Spleen (tissue), 11 donors: ENCODE results near the gene FHIT. TPM values are rescaled to one million over a fixed set of nuclear protein-coding genes. Genes with fewer than 3 reads are reported as not detected.

Source experiments
- DNase-seq: peaks from one replicate; pipeline ENCODE4 v3.0.0-alpha.2; 2020
- H3K27ac ChIP-seq, 8 donors: fragments of 200-600 bp; sonication (generic) in 7 of 8; 1 replicate in 4 of 8; 2 replicates in 4 of 8; pipeline versions ENCODE4 v1.5.0 to v1.8.0; 2016 to 2021; ENCODE audit warnings: inconsistent platforms in 4 of 8, mild to moderate bottlenecking in 4 of 8, moderate library complexity in 1 of 8
- H3K27me3 ChIP-seq, 7 donors: fragments of 200-600 bp; sonication (generic) in 6 of 7; replicated peaks in 1 of 7; 1 replicate in 4 of 7; 2 replicates in 3 of 7; pipeline versions ENCODE4 v1.5.0 to v1.8.0; 2016 to 2021; ENCODE audit warnings: inconsistent platforms in 3 of 7, mild to moderate bottlenecking in 1 of 7
- H3K36me3 ChIP-seq, 6 donors: fragments of 200-600 bp; sonication (generic) in 5 of 6; 1 replicate in 4 of 6; 2 replicates in 2 of 6; pipeline versions ENCODE4 v1.5.0 to v1.8.0; 2016 to 2021; ENCODE audit warnings: inconsistent platforms in 2 of 6
- H3K4me1 ChIP-seq, 6 donors: fragments of 200-600 bp; sonication (generic) in 5 of 6; 1 replicate in 3 of 6; 2 replicates in 3 of 6; pipeline versions ENCODE4 v1.5.0 to v1.8.0; 2016 to 2021; ENCODE audit warnings: inconsistent platforms in 3 of 6
- H3K4me3 ChIP-seq, 8 donors: fragments of 200-600 bp; sonication (generic) in 7 of 8; 1 replicate in 4 of 8; 2 replicates in 4 of 8; pipeline versions ENCODE4 v1.5.0 to v1.8.0; 2016 to 2021; ENCODE audit warnings: inconsistent platforms in 4 of 8, mild to moderate bottlenecking in 4 of 8, moderate library complexity in 2 of 8
- H3K9me3 ChIP-seq, 8 donors: fragments of 200-600 bp; sonication (generic) in 7 of 8; 1 replicate in 4 of 8; 2 replicates in 4 of 8; pipeline versions ENCODE4 v1.5.0 to v1.8.0; 2016 to 2021; ENCODE audit warnings: inconsistent platforms in 4 of 8
- POLR2A ChIP-seq, 3 donors: fragments of 450-650 bp; IDR thresholded peaks; one replicate each; pipeline ENCODE4 v1.5.1; 2017; ENCODE audit warnings: antibody characterized with exemption in 3 of 3, mild to moderate bottlenecking in 1 of 3
- POLR2AphosphoS5 ChIP-seq, 3 donors: sonication (generic); formaldehyde crosslinking; IDR thresholded peaks; one replicate each; pipeline ENCODE4 v1.5.1; 2017; ENCODE audit warnings: antibody characterized with exemption in 3 of 3
- WGBS, 5 donors: extraction: QIAGEN DNeasy Blood & Tissue Kit in 3 of 5; methylation state at CpG; one replicate each; pipeline versions ENCODE4 v1.1.5 to v1.1.7; 2013 to 2018; 5-methylcytosine and 5-hydroxymethylcytosine counted together
- intact Hi-C: fragments of 100-400 bp; cut with DNase I; formaldehyde crosslinking; loops from one replicate; pipeline ENCODE4 v1.15.0; 2023; ENCODE audit warnings: low total_unique reads
- polyA plus RNA-seq, 3 donors: library from polyadenylated mRNA; stranded (reverse); fragments of 200-250 nt; gene quantifications; one replicate each; pipeline ENCODE4 v1.2.1, GENCODE V29; 2013
- total RNA-seq, 7 donors: library from RNA; depleted of rRNA in 3 of 7; stranded (reverse); fragments of >200 nt in 3 of 7; fragmentation: NEBNext Ultra II Directional in 4 of 7; extraction: Animal tissue kit (Norgen Biotek cat#: 25700) in 4 of 7; gene quantifications; one replicate each; pipeline versions ENCODE4 v1.1.0 to v1.2.1, GENCODE V29; 2016 to 2021
- TF ChIP-seq, protein P1 (sequence below), 11 experiments: fragments of 200-600 bp in 7 of 11; fragments of 450-650 bp in 4 of 11; sonication (generic) in 4 of 11; IDR thresholded peaks in 8 of 11; conservative IDR thresholded peaks in 3 of 11; 1 replicate in 7 of 11; 2 replicates in 4 of 11; pipeline versions ENCODE4 v1.4.0 to v1.8.0; 2016 to 2021; ENCODE audit warnings: antibody characterized with exemption in 11 of 11, inconsistent platforms in 4 of 11, mild to moderate bottlenecking in 1 of 11
- donor health status: healthy with polysubstance abuse.
- donor health status: DM: no; HTN: no; CAD: no; lungs with moderate emphysema.
- donor health status: DM: no; HTN: no; CAD: no.
- donor health status: Bipolar disorder and iron deficiency.
- donor health status: healthy.
- donor health status: DM: no; HTN: no; CAD: no.
- donor health status: DM: yes; HTN: yes; CAD: no.

FHIT gene
- total and polyA plus RNA-seq, 10 donors = 4.1 to 23.1 (median 12.2) TPM

DNA sequence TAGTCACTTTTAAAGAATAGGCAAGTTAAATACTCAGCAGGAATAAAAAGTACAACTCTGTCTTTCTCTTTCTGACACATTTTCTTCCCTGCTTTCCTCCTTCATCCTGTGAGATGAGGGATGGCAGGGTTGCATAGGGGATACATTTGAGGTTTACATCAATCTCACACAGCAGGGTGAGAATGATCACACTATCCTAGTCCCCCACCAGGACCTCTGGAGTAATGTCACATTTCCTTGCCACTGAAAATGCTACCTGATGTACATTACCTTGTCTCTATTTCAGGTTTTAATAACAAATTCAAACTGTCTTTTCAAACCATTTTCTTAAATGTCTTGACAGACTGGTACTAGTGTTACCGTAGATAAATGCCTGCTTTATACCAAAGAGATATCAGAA lies 816.9 kb downstream of the FHIT start:
- intact Hi-C loops = no loop called here
- Histone ChIP-seq H3K36me3 (no peaks in the 10 kb centered on the region), H3K4me3 (no peak overlapping the region), H3K27ac (no peak overlapping the region), H3K9me3 (no peaks in the 10 kb centered on the region), H3K27me3 (no peaks in the 10 kb centered on the region), H3K4me1 (no peaks in the 10 kb centered on the region)
- TF ChIP-seq POLR2A (IDR thresholded peaks at IDR 0.05) (no peak), POLR2AphosphoS5 (IDR thresholded peaks at IDR 0.05) (no peak)
- TF ChIP-seq, protein P1, sequence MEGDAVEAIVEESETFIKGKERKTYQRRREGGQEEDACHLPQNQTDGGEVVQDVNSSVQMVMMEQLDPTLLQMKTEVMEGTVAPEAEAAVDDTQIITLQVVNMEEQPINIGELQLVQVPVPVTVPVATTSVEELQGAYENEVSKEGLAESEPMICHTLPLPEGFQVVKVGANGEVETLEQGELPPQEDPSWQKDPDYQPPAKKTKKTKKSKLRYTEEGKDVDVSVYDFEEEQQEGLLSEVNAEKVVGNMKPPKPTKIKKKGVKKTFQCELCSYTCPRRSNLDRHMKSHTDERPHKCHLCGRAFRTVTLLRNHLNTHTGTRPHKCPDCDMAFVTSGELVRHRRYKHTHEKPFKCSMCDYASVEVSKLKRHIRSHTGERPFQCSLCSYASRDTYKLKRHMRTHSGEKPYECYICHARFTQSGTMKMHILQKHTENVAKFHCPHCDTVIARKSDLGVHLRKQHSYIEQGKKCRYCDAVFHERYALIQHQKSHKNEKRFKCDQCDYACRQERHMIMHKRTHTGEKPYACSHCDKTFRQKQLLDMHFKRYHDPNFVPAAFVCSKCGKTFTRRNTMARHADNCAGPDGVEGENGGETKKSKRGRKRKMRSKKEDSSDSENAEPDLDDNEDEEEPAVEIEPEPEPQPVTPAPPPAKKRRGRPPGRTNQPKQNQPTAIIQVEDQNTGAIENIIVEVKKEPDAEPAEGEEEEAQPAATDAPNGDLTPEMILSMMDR (IDR thresholded peaks at IDR 0.05 in 8 of 11, conservative IDR thresholded peaks at IDR 0.05 in 3 of 11) = no peak
- WGBS, 5 donors = 0 to 96% (median 48%) methylated on average over 1 of the region's 1 CpG
- DNase-seq = no peak

DNA sequence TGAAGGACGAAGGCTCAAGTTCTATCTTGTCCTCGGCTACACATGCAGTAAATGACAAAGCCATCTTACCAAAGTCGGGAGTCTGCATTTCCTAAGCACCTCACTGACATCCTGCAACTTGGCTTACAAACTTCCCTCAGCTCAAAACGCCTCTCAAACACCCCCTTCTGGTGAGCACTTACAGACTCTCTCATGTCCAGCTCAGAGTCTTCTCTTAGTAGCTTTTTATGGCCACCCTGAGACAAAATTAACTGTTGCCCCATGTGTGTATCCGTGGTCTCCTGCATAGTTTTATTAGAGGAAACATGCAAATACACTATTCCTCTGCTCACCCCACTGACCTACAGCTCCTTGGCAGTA lies 819.7 kb downstream of the FHIT start:
- WGBS, 5 donors = 37 to 54% (median 39%) methylated on average over 5 of the region's 5 CpGs

DNA sequence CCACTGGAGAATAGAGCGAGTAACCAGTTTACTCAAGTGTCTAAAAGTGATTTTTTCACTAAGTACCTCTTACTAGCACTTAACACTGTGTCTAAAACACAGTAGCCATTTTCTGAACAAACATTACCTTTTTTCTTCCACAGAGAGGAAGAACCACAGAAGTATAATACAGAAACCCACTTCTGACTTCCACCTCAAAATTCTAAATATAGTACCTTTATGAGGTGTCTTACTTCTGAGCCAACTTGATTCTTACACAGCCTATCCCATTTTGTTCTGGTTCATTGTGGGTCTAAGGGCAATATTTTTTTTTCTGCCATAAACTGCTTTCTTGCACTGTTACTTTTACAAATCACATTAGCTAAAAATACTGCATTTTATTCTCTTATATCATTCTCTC lies 821.0 kb downstream of the FHIT start:
- H3K4me3 ChIP-seq = no peak overlapping the region
- intact Hi-C loops = no loop called here
- TF ChIP-seq POLR2AphosphoS5 (IDR thresholded peaks at IDR 0.05) (no peak), POLR2A (IDR thresholded peaks at IDR 0.05) (no peak)
- TF ChIP-seq, protein P1 (IDR thresholded peaks at IDR 0.05 in 8 of 11, conservative IDR thresholded peaks at IDR 0.05 in 3 of 11) = no peak
- H3K27me3 ChIP-seq = no peaks in the 10 kb centered on the region
- no peaks in the 10 kb centered on the region for H3K4me1 ChIP-seq
- WGBS, 5 donors = 61 to 97% (median 92%) methylated on average over 1 of the region's 1 CpG
- no peaks in the 10 kb centered on the region for H3K9me3 ChIP-seq
- no peak for DNase-seq
- H3K27ac ChIP-seq = no peak overlapping the region
- H3K36me3 ChIP-seq = no peaks in the 10 kb centered on the region

More for the DNA sequence above, 819.7 kb downstream of the FHIT start:
- Histone ChIP-seq H3K4me3 (no peak overlapping the region), H3K9me3 (no peaks in the 10 kb centered on the region), H3K27me3 (no peaks in the 10 kb centered on the region), H3K36me3 (no peaks in the 10 kb centered on the region), H3K27ac (no peak overlapping the region), H3K4me1 (no peaks in the 10 kb centered on the region)
- TF ChIP-seq POLR2A (IDR thresholded peaks at IDR 0.05) (no peak), POLR2AphosphoS5 (IDR thresholded peaks at IDR 0.05) (no peak)
- TF ChIP-seq, protein P1 (IDR thresholded peaks at IDR 0.05 in 8 of 11, conservative IDR thresholded peaks at IDR 0.05 in 3 of 11) = no peak
- intact Hi-C loops = no loop called here
- DNase-seq = no peak

DNA sequence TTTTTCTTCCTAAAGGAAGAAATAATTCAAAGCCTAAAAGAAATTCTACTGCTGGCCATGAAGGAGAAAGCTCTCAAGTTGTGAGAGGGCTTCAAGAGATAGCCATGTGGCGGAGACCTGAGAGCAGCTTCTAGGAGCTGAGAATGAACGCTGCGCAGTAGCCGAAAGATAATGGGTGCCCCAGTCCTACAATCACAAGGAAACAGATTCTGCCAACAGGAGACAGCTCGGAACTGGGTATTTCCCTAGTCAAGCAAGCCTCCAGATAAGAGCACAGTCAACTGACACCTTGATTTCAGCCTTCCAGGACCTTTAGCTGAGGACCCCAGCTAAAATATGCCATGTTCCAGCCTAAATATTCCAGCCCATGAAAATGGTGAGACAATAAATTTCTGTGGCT lies 824.1 kb downstream of the FHIT start:
- no peaks in the 10 kb centered on the region for H3K9me3 ChIP-seq
- intact Hi-C loops = no loop called here
- TF ChIP-seq POLR2AphosphoS5 (IDR thresholded peaks at IDR 0.05) = no peak
- TF ChIP-seq, protein P1 (IDR thresholded peaks at IDR 0.05 in 8 of 11, conservative IDR thresholded peaks at IDR 0.05 in 3 of 11) = no peak
- TF ChIP-seq POLR2A (IDR thresholded peaks at IDR 0.05) = no peak

More for the DNA sequence above, 824.1 kb downstream of the FHIT start:
- no peaks in the 10 kb centered on the region for H3K27me3 ChIP-seq
- no peak overlapping the region for H3K4me3 ChIP-seq
- DNase-seq = no peak
- WGBS, 5 donors = 77 to 96% (median 84%) methylated on average over 5 of the region's 5 CpGs
- H3K27ac ChIP-seq = no peak overlapping the region
- H3K36me3 ChIP-seq = no peaks in the 10 kb centered on the region
- H3K4me1 ChIP-seq = no peaks in the 10 kb centered on the region
